Stomach (tissue), 9 donors: Measurements from ENCODE around the gene NPR2. TPM values are rescaled to one million over a fixed set of nuclear protein-coding genes. Genes with fewer than 3 reads are reported as not detected.

Experiments
- DNase-seq, 2 donors: peaks; one replicate each; pipeline versions ENCODE4 v3.0.0 to v3.0.0-alpha.2; 2013 to 2019
- H3K27ac ChIP-seq, 5 donors: fragments of 200-600 bp in 4 of 5; sonication (generic) in 4 of 5; one replicate each; pipeline ENCODE4 v1.5.1; 2013 to 2019; ENCODE audit warnings: mild to moderate bottlenecking in 1 of 5, moderate library complexity in 1 of 5
- H3K27me3 ChIP-seq, 3 donors: fragments of 200-600 bp; sonication (generic); one replicate each; pipeline ENCODE4 v1.5.1; 2017 to 2019; ENCODE audit warnings: mixed run types in 1 of 3
- H3K36me3 ChIP-seq, 4 donors: fragments of 200-600 bp; sonication (generic); 1 replicate in 3 of 4; 2 replicates in 1 of 4; pipeline ENCODE4 v1.5.1; 2016 to 2019
- H3K4me1 ChIP-seq, 4 donors: fragments of 200-600 bp; sonication (generic); one replicate each; pipeline ENCODE4 v1.5.1; 2016 to 2019
- H3K4me3 ChIP-seq, 4 donors: fragments of 200-600 bp; sonication (generic) in 3 of 4; one replicate each; pipeline ENCODE4 v1.5.1; 2016 to 2019; ENCODE audit warnings: mild to moderate bottlenecking in 1 of 4
- H3K9me3 ChIP-seq, 4 donors: fragments of 200-600 bp; sonication (generic); one replicate each; pipeline ENCODE4 v1.5.1; 2016 to 2019
- EP300 ChIP-seq: sonication (generic); formaldehyde crosslinking; IDR thresholded peaks from one replicate; pipeline ENCODE4 v1.6.1; 2017; ENCODE audit warnings: antibody characterized with exemption
- POLR2A ChIP-seq, 4 donors: fragments of 450-650 bp; IDR thresholded peaks; one replicate each; pipeline ENCODE4 v1.6.1; 2016; ENCODE audit warnings: antibody characterized with exemption in 4 of 4, control low read depth in 2 of 4, mild to moderate bottlenecking in 1 of 4, moderate library complexity in 1 of 4
- POLR2AphosphoS5 ChIP-seq, 3 donors: sonication (generic); formaldehyde crosslinking; IDR thresholded peaks; one replicate each; pipeline ENCODE4 v1.6.1; 2016; ENCODE audit warnings: antibody characterized with exemption in 3 of 3
- WGBS, 5 donors: extraction: QIAGEN DNeasy Blood & Tissue Kit in 3 of 5; methylation state at CpG; one replicate each; pipeline versions ENCODE4 v1.1.5 to v1.1.7; 2013 to 2018; 5-methylcytosine and 5-hydroxymethylcytosine counted together
- intact Hi-C: fragments of 100-400 bp; cut with DNase I; formaldehyde crosslinking; loops from one replicate; pipeline ENCODE4 v1.15.1; 2023; ENCODE audit warnings: low total_unique reads
- polyA plus RNA-seq, 3 donors: library from polyadenylated mRNA; stranded (reverse); fragments of 200-250 nt; gene quantifications; one replicate each; pipeline ENCODE4 v1.2.3, GENCODE V29; 2013
- total RNA-seq, 5 donors: library from RNA; depleted of rRNA; stranded (reverse); fragments of >200 nt; gene quantifications; one replicate each; pipeline versions ENCODE4 v1.1.0 to v1.2.3, GENCODE V29; 2014 to 2016
- TF ChIP-seq, protein P1 (sequence below), 7 experiments: fragments of 450-650 bp in 4 of 7; fragments of 200-600 bp in 3 of 7; sonication (generic) in 3 of 7; IDR thresholded peaks; one replicate each; pipeline ENCODE4 v1.5.1; 2016 to 2019; ENCODE audit warnings: antibody characterized with exemption in 7 of 7, control low read depth in 2 of 7, mild to moderate bottlenecking in 1 of 7
- donor health status: healthy with polysubstance abuse.
- donor health status: Bipolar disorder and iron deficiency.
- donor health status: healthy.

NPR2 gene
- total and polyA plus RNA-seq, 8 donors: 3.1 to 75.5 (median 9.7) TPM

DNA sequence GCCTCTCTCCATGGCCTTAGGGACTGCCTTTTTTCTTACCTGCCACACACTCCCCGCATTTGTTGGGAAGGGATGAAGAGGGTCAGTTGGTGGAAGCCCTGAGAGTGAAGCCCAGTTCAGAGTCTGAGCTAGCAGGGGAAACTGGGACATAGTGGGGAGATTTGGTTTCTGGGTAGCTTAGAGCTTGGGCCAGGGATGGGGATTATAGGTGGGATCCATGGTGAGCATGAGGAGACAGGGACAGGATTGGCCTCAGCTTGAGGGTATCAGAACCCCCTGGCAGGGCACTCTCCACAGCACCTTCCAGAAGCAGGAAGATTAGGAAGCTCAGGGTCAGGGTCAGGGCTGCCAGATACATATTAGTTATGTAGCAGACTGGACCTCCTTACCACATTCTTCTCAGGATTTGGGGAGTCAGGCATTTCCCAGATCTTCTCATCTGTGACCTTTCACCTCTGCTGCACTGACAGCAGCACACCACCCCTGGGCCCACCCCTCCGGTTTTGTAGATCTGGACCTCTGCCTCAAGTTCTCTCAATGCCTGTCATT, 61.0 kb downstream of the NPR2 start:
- H3K27ac ChIP-seq: no peak overlapping the region
- peaks cover 0 to 10% (median 3%) of the 10 kb centered on the region in 4 donors for H3K4me1 ChIP-seq
- H3K36me3 ChIP-seq: peaks cover 0 to 38% (median 23%) of the 10 kb centered on the region in 4 donors
- intact Hi-C loops: no loop called here
- H3K9me3 ChIP-seq: no peaks in the 10 kb centered on the region
- H3K27me3 ChIP-seq: peaks cover 0 to 17% (median 0%) of the 10 kb centered on the region in 3 donors
- no peak for TF ChIP-seq POLR2A (IDR thresholded peaks at IDR 0.05)
- TF ChIP-seq, protein P1, sequence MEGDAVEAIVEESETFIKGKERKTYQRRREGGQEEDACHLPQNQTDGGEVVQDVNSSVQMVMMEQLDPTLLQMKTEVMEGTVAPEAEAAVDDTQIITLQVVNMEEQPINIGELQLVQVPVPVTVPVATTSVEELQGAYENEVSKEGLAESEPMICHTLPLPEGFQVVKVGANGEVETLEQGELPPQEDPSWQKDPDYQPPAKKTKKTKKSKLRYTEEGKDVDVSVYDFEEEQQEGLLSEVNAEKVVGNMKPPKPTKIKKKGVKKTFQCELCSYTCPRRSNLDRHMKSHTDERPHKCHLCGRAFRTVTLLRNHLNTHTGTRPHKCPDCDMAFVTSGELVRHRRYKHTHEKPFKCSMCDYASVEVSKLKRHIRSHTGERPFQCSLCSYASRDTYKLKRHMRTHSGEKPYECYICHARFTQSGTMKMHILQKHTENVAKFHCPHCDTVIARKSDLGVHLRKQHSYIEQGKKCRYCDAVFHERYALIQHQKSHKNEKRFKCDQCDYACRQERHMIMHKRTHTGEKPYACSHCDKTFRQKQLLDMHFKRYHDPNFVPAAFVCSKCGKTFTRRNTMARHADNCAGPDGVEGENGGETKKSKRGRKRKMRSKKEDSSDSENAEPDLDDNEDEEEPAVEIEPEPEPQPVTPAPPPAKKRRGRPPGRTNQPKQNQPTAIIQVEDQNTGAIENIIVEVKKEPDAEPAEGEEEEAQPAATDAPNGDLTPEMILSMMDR (IDR thresholded peaks at IDR 0.05): no peak
- TF ChIP-seq POLR2AphosphoS5 (IDR thresholded peaks at IDR 0.05): no peak
- TF ChIP-seq EP300: no peak
- WGBS, 5 donors: 83 to 100% (median 95%) methylated on average over 2 of the region's 2 CpGs
- no peak overlapping the region for H3K4me3 ChIP-seq
- DNase-seq: peak in 1 of 2 donors; percentile 4

DNA sequence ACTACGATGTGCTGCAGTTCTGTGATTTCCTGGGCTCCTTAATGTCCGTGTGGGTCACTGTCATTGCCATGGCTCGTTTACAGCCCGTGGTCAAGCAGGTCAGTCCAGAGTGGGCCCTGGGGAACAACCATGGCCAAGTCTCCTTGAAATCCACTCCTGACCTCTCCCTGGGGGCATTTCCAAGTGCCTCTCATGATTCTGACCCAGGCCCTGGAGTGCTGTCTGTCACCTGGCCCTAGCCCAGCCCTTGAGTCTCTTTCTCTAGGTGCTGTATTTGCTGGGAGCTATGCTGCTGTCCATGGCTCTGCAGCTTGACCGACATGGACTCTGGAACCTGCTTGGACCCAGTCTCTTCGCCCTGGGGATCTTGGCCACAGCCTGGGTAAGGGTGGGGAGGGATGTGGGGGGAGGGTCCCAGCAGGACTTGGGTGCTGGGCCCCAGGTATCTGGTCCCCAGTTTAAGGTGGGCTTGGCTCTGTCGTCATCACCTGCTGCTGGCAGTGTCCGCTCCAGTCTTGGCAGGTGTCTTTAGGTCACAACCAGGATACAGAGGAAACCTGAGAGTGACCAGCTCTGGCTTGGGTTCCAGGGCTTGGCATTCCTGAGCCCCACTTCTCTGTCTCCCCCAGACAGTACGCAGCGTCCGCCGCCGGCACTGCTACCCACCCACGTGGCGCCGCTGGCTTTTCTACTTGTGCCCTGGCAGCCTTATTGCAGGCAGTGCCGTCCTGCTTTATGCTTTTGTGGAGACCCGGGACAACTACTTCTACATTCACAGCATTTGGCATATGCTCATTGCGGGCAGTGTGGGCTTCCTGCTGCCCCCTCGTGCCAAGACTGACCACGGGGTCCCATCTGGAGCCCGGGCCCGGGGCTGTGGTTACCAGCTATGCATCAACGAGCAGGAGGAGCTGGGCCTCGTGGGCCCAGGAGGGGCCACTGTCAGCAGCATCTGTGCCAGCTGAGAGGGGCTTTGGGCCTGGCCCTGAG, 61.8 kb downstream of the NPR2 start:
- peaks cover 0 to 17% (median 0%) of the 10 kb centered on the region in 3 donors for H3K27me3 ChIP-seq
- H3K36me3 ChIP-seq: peaks cover 0 to 29% (median 19%) of the 10 kb centered on the region in 4 donors
- TF ChIP-seq POLR2A (IDR thresholded peaks at IDR 0.05) (no peak), EP300 (no peak), POLR2AphosphoS5 (IDR thresholded peaks at IDR 0.05) (no peak)
- TF ChIP-seq, protein P1 (IDR thresholded peaks at IDR 0.05): no peak
- H3K4me1 ChIP-seq: peaks cover 0 to 3% (median 0%) of the 10 kb centered on the region in 4 donors
- no peak overlapping the region for H3K27ac ChIP-seq
- intact Hi-C loops: no loop called here
- no peak overlapping the region for H3K4me3 ChIP-seq
- no peak for DNase-seq
- 86 to 94% (median 88%) methylated on average over 25 of the region's 25 CpGs for WGBS, 5 donors
- H3K9me3 ChIP-seq: no peaks in the 10 kb centered on the region

DNA sequence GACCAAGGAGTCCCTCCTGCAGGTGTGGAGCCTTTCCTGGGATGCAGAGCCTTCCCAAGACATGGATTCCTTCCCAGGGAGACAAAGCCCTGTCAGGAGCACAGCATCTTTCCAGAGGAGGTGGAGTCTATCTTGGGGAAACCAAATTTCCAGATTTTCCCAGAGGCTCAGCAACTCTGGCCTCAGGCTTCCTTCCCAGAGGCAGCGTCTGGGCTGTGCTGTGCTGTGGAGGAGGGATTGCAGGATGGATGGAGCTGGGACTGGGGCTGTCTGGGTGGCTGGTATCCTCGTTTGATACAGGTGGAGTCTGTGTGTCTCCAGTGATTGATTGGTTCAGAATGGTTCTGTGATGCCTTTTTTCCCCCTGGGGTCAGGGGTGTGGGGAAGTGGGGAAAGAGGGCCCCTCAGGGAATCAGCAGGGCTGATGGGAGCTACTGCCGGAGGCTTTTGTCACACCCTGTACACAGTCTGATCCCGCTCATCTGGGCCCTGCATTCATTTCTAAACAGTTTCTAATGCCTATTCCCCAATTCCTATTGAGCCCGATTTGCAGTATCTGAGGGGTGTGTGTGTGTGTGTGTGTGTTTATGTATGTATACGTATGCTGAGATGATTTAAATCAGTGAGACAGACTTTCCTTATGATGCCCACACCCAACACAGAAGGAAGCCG, 62.8 kb downstream of the NPR2 start:
- TF ChIP-seq, protein P1 (IDR thresholded peaks at IDR 0.05): no peak
- TF ChIP-seq POLR2AphosphoS5 (IDR thresholded peaks at IDR 0.05): no peak
- no peak for TF ChIP-seq EP300
- TF ChIP-seq POLR2A (IDR thresholded peaks at IDR 0.05): no peak
- no peak overlapping the region for H3K27ac ChIP-seq

DNA sequence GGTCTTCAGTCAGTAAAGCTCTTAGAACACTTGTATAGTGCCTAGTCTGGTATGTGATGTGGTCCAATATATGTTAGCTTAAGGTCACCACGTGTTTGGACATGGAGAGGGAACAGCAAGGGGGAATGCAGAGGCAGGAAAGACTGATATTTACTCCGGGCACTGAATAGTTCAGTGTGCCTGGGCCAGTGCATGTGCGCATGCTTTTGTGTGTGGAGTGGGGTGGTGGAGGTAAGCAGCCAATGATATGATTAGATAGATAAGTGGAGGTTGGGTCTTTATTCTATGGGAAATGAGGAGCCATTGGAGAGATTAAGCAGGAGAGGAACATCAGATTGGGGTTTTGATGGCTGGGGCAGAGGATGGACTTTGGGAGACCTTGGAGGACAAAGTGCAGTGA, 64.8 kb downstream of the NPR2 start:
- WGBS, 5 donors: 51 to 78% (median 55%) methylated on average over 3 of the region's 3 CpGs
- no peaks in the 10 kb centered on the region for H3K9me3 ChIP-seq
- DNase-seq: no peak
- peaks cover 0 to 28% (median 17%) of the 10 kb centered on the region in 4 donors for H3K36me3 ChIP-seq
- H3K4me3 ChIP-seq: no peak overlapping the region
- H3K27ac ChIP-seq: no peak overlapping the region
- intact Hi-C loops: no loop called here
- H3K4me1 ChIP-seq: peaks cover 0 to 12% (median 4%) of the 10 kb centered on the region in 4 donors
- peaks cover 0 to 37% (median under 1%) of the 10 kb centered on the region in 3 donors for H3K27me3 ChIP-seq
- no peak for TF ChIP-seq EP300
- no peak for TF ChIP-seq POLR2A (IDR thresholded peaks at IDR 0.05)
- TF ChIP-seq, protein P1 (IDR thresholded peaks at IDR 0.05): no peak
- TF ChIP-seq POLR2AphosphoS5 (IDR thresholded peaks at IDR 0.05): no peak

More for the DNA sequence above, 62.8 kb downstream of the NPR2 start:
- H3K4me1 ChIP-seq: peaks cover 0 to under 1% (median 0%) of the 10 kb centered on the region in 4 donors
- no peak overlapping the region for H3K4me3 ChIP-seq
- H3K27me3 ChIP-seq: peaks cover 0 to 17% (median 0%) of the 10 kb centered on the region in 3 donors
- 84 to 93% (median 87%) methylated on average over 7 of the region's 7 CpGs for WGBS, 5 donors
- intact Hi-C loops: no loop called here
- peaks cover 0 to 28% (median 17%) of the 10 kb centered on the region in 4 donors for H3K36me3 ChIP-seq
- DNase-seq: no peak
- no peaks in the 10 kb centered on the region for H3K9me3 ChIP-seq
